Measurements from ENCODE around the gene LAMTOR4.

Gene LAMTOR4

DNA sequence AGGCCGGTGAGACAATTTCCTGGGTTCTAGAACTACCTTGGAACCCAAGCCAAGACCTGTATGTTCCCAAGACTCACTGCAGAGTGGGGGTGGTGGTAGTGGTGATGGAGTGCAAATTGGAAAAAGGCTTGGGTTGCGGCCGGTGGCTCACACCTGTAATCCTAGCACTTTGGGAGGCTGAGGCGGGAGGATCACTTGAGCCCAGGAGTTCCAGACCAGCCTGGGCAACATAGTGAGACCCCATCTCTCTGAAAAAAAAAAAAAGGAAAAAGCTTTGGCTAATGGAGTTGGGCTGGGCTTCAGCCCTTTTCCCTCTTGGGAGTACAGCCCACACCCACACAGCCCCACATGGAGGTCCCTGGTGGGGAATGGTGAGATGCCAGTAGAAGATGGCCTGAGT is 43.2 kb upstream of the LAMTOR4 start:
- TF ChIP-seq, protein P1, sequence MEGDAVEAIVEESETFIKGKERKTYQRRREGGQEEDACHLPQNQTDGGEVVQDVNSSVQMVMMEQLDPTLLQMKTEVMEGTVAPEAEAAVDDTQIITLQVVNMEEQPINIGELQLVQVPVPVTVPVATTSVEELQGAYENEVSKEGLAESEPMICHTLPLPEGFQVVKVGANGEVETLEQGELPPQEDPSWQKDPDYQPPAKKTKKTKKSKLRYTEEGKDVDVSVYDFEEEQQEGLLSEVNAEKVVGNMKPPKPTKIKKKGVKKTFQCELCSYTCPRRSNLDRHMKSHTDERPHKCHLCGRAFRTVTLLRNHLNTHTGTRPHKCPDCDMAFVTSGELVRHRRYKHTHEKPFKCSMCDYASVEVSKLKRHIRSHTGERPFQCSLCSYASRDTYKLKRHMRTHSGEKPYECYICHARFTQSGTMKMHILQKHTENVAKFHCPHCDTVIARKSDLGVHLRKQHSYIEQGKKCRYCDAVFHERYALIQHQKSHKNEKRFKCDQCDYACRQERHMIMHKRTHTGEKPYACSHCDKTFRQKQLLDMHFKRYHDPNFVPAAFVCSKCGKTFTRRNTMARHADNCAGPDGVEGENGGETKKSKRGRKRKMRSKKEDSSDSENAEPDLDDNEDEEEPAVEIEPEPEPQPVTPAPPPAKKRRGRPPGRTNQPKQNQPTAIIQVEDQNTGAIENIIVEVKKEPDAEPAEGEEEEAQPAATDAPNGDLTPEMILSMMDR (IDR thresholded peaks at IDR 0.05; ENCODE audit: control insufficient read depth, insufficient read depth, low read depth, low read length, missing control alignments), result no peak
- no peak for DNase-seq (ENCODE audit: low read depth)
- no peak overlapping the region for H3K4me3 ChIP-seq (ENCODE audit: control insufficient read depth, low read depth, low read length)

DNA sequence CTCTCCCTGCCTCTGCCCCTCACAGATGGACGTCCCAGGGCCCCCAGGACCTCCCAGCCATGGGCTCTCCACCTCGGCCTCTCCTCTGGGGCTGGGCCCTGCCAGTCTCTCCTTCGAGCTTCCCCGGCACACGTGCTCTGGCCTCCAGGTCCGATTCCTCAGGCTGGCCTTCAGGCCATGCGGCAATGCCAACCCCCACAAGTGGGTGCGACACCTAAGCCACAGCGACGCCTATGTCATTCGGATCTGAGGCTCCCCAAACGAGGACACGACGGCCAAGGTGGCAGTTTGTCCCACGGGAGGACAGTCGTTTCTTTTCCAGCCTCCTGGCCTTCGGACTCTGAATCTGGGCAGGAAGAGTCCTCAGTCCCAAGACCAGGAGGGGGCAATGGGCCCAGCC is 42.1 kb upstream of the LAMTOR4 start:
- no peak for DNase-seq (ENCODE audit: low read depth)
- TF ChIP-seq, protein P1 (IDR thresholded peaks at IDR 0.05; ENCODE audit: control insufficient read depth, insufficient read depth, low read depth, low read length, missing control alignments), result no peak
- H3K4me3 ChIP-seq (ENCODE audit: control insufficient read depth, low read depth, low read length), result no peak overlapping the region

GRCh38 chr7:100107125-100107737 is 41.5 kb upstream of the LAMTOR4 start:
- no peak for DNase-seq (ENCODE audit: low read depth)
- no peak overlapping the region for H3K4me3 ChIP-seq (ENCODE audit: control insufficient read depth, low read depth, low read length)
- TF ChIP-seq, protein P1 (IDR thresholded peaks at IDR 0.05; ENCODE audit: control insufficient read depth, insufficient read depth, low read depth, low read length, missing control alignments), result no peak

DNA sequence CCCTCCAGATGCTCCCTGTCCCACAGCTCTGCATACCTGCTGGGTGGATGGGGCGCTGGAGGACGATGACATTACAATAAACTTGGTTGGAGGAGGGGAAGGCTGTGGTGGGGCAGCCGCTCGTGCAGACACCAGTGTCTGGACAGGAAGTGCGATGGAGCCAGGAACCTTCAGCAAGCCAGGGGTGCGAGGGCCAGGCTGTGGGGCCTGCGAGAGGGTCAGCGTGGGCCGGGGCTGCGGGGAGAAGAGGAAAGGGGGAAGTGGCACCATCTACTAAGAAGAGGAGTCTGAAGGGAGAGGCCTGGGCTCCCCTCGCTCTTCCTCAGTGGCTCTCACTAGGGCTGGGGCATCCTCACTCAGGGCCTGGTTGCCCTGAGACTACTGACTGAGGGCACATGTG is 40.8 kb upstream of the LAMTOR4 start:
- DNase-seq (ENCODE audit: low read depth), result no peak
- TF ChIP-seq, protein P1 (IDR thresholded peaks at IDR 0.05; ENCODE audit: control insufficient read depth, insufficient read depth, low read depth, low read length, missing control alignments), result no peak
- no peak overlapping the region for H3K4me3 ChIP-seq (ENCODE audit: control insufficient read depth, low read depth, low read length)

GRCh38 chr7:100109521-100110163 is 39.1 kb upstream of the LAMTOR4 start:
- DNase-seq (ENCODE audit: low read depth), result no peak
- TF ChIP-seq, protein P1 (IDR thresholded peaks at IDR 0.05; ENCODE audit: control insufficient read depth, insufficient read depth, low read depth, low read length, missing control alignments), result no peak
- no peak overlapping the region for H3K4me3 ChIP-seq (ENCODE audit: control insufficient read depth, low read depth, low read length)

DNA sequence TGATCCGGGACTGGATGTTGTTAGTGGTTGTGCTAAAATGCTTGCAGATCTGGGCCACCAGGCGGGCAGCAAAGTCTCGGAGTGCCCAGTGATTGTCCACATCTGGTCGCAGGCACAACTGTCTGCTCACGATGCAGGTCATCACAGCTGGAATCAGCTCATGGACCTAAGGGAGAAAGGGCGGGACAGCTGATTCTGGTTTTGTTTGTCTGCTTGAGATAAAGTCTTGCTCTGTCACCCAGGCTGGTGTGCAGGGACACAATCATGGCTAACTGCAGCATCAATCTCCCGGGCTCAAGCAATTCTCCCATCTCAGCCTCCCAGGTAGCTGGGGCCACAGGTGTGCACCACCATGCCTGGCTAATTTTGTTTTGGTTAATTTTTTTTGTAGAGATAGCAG is 37.6 kb upstream of the LAMTOR4 start:
- no peak for DNase-seq (ENCODE audit: low read depth)
- no peak overlapping the region for H3K4me3 ChIP-seq (ENCODE audit: control insufficient read depth, low read depth, low read length)
- TF ChIP-seq, protein P1 (IDR thresholded peaks at IDR 0.05; ENCODE audit: control insufficient read depth, insufficient read depth, low read depth, low read length, missing control alignments), result no peak
